ENCODE data around the gene DUSP11.

GRCh38 chr2:73811878-73812277 lies 32.0 kb upstream of the DUSP11 start:
- TF ChIP-seq, protein P1, sequence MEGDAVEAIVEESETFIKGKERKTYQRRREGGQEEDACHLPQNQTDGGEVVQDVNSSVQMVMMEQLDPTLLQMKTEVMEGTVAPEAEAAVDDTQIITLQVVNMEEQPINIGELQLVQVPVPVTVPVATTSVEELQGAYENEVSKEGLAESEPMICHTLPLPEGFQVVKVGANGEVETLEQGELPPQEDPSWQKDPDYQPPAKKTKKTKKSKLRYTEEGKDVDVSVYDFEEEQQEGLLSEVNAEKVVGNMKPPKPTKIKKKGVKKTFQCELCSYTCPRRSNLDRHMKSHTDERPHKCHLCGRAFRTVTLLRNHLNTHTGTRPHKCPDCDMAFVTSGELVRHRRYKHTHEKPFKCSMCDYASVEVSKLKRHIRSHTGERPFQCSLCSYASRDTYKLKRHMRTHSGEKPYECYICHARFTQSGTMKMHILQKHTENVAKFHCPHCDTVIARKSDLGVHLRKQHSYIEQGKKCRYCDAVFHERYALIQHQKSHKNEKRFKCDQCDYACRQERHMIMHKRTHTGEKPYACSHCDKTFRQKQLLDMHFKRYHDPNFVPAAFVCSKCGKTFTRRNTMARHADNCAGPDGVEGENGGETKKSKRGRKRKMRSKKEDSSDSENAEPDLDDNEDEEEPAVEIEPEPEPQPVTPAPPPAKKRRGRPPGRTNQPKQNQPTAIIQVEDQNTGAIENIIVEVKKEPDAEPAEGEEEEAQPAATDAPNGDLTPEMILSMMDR (IDR thresholded peaks at IDR 0.05; ENCODE audit: insufficient read depth, low read length): no peak
- no peak for TF ChIP-seq POLR2AphosphoS5 (IDR thresholded peaks at IDR 0.05; ENCODE audit: low read depth)

All from HL-60 (cell line).